Mesodermal cell (in vitro differentiated cells): ENCODE data around the gene ANTXR1.
A peak's percentile ranks its signal among the peaks of the same experiment; 100 is the strongest.

Experiments used
- H3K27ac ChIP-seq: 2 replicates; pipeline ENCODE4 v1.7.0; 2013; ENCODE audit warnings: mild to moderate bottlenecking, low read depth, low read length, moderate library complexity; ENCODE audit not compliant: severe bottlenecking
- H3K36me3 ChIP-seq: 2 replicates; pipeline ENCODE4 v1.7.1; 2013; ENCODE audit warnings: mild to moderate bottlenecking, low read length, moderate library complexity; ENCODE audit not compliant: control insufficient read depth, insufficient read depth
- H3K4me1 ChIP-seq: one replicate; pipeline ENCODE4 v1.7.1; 2013; ENCODE audit warnings: mild to moderate bottlenecking, low read length; ENCODE audit not compliant: insufficient read depth, control insufficient read depth, poor library complexity, severe bottlenecking
- H3K4me3 ChIP-seq: 2 replicates; pipeline ENCODE4 v1.7.0; 2013; ENCODE audit warnings: low read length, control low read depth, mild to moderate bottlenecking; ENCODE audit not compliant: insufficient read depth, poor library complexity, severe bottlenecking; ENCODE audit errors: extremely low read depth
- H3K9me3 ChIP-seq: 2 replicates; pipeline ENCODE4 v1.7.1; 2013; ENCODE audit warnings: mild to moderate bottlenecking, low read length, moderate library complexity; ENCODE audit not compliant: control insufficient read depth
- WGBS, 2 experiments: methylation state at CpG; one replicate each; pipeline ENCODE4 v1.1.5; 2013; ENCODE audit warnings: missing lambda C conversion rate in 2 of 2; ENCODE audit not compliant: insufficient coverage in 2 of 2; 5-methylcytosine and 5-hydroxymethylcytosine counted together

Gene ANTXR1

GRCh38 chr2:69164061-69164778 lies 151.2 kb downstream of the ANTXR1 start:
- peaks cover 80% of the 10 kb centered on the region for H3K4me1 ChIP-seq
- peaks cover 49% of the 10 kb centered on the region for H3K36me3 ChIP-seq
- peak overlapping the region; percentile 99 for H3K27ac ChIP-seq

GRCh38 chr2:69165091-69165880 lies 152.3 kb downstream of the ANTXR1 start:
- WGBS, 2 experiments, result 89 to 90% methylated on average over 9 of the region's 10 CpGs
- no peaks in the 10 kb centered on the region for H3K9me3 ChIP-seq
- no peak overlapping the region for H3K4me3 ChIP-seq
- H3K4me1 ChIP-seq, result peaks cover 91% of the 10 kb centered on the region
- H3K27ac ChIP-seq, result peak overlapping the region; percentile 99
- H3K36me3 ChIP-seq, result peaks cover 52% of the 10 kb centered on the region

More at GRCh38 chr2:69164061-69164778, 151.2 kb downstream of the ANTXR1 start:
- 78 to 90% methylated on average over 4 to 5 of the region's 8 CpGs for WGBS, 2 experiments
- H3K4me3 ChIP-seq, result no peak overlapping the region
- H3K9me3 ChIP-seq, result no peaks in the 10 kb centered on the region

- no peak overlapping the region for H3K4me3 ChIP-seq
- H3K27ac ChIP-seq, result peak overlapping the region; percentile 24
- H3K4me1 ChIP-seq, result peaks cover 83% of the 10 kb centered on the region
- no peaks in the 10 kb centered on the region for H3K9me3 ChIP-seq
- peaks cover 57% of the 10 kb centered on the region for H3K36me3 ChIP-seq
- no CpG with 5 or more reads among the region's 2 CpGs for WGBS, 2 experiments
Observed at GRCh38 chr2:69166465-69166811, 153.5 kb downstream of the ANTXR1 start.

GRCh38 chr2:69166812-69167468 lies 154.0 kb downstream of the ANTXR1 start:
- Histone ChIP-seq H3K4me3 (no peak overlapping the region), H3K4me1 (peaks cover 78% of the 10 kb centered on the region), H3K36me3 (peaks cover 62% of the 10 kb centered on the region), H3K9me3 (no peaks in the 10 kb centered on the region), H3K27ac (peak overlapping the region; percentile 24)
- 92 to 98% methylated on average over 4 of the region's 5 CpGs for WGBS, 2 experiments

GRCh38 chr2:69167469-69167822 lies 154.5 kb downstream of the ANTXR1 start:
- Histone ChIP-seq H3K4me1 (peaks cover 73% of the 10 kb centered on the region), H3K27ac (no peak overlapping the region), H3K36me3 (peaks cover 67% of the 10 kb centered on the region), H3K4me3 (no peak overlapping the region), H3K9me3 (no peaks in the 10 kb centered on the region)
- 97 to 100% methylated on average over 2 to 3 of the region's 4 CpGs for WGBS, 2 experiments

- no peak overlapping the region for H3K4me3 ChIP-seq
- H3K9me3 ChIP-seq, result no peaks in the 10 kb centered on the region
- 79 to 100% methylated on average over 2 to 3 of the region's 3 CpGs for WGBS, 2 experiments
- peaks cover 64% of the 10 kb centered on the region for H3K4me1 ChIP-seq
- peaks cover 76% of the 10 kb centered on the region for H3K36me3 ChIP-seq
- H3K27ac ChIP-seq, result peak overlapping the region; percentile 78
Observed at GRCh38 chr2:69168144-69168813, 155.3 kb downstream of the ANTXR1 start.

- H3K4me3 ChIP-seq, result no peak overlapping the region
- peaks cover 56% of the 10 kb centered on the region for H3K4me1 ChIP-seq
- no peaks in the 10 kb centered on the region for H3K9me3 ChIP-seq
- 97 to 100% methylated on average over 6 of the region's 6 CpGs for WGBS, 2 experiments
- peaks cover 82% of the 10 kb centered on the region for H3K36me3 ChIP-seq
- peak overlapping the region; percentile 78 for H3K27ac ChIP-seq
Observed at GRCh38 chr2:69168950-69169654, 156.1 kb downstream of the ANTXR1 start.

GRCh38 chr2:69169655-69170389 lies 156.8 kb downstream of the ANTXR1 start:
- peaks cover 49% of the 10 kb centered on the region for H3K4me1 ChIP-seq
- WGBS, 2 experiments, result 93% methylated on average over 7 to 11 of the region's 11 CpGs
- H3K27ac ChIP-seq, result peak overlapping the region; percentile 29
- H3K9me3 ChIP-seq, result no peaks in the 10 kb centered on the region
- no peak overlapping the region for H3K4me3 ChIP-seq
- peaks cover 86% of the 10 kb centered on the region for H3K36me3 ChIP-seq

- Histone ChIP-seq H3K4me1 (peaks cover 44% of the 10 kb centered on the region), H3K9me3 (no peaks in the 10 kb centered on the region), H3K27ac (no peak overlapping the region), H3K36me3 (peaks cover 91% of the 10 kb centered on the region), H3K4me3 (no peak overlapping the region)
- WGBS, 2 experiments, result 90% methylated on average over 2 of the region's 3 CpGs; no CpG with 5 or more reads in 1 of the 2 experiments
Observed at GRCh38 chr2:69170661-69171060, 157.7 kb downstream of the ANTXR1 start.
